ENCODE data around the gene OR52N1. TPM values are rescaled to one million over a fixed set of nuclear protein-coding genes. Genes with fewer than 3 reads are reported as not detected.

Gene OR52N1
- total and polyA plus RNA-seq, 2 donors (not counting 3 experiments of a cell fraction or from before 2014, with no cell fraction given), result not detected

GRCh38 chr11:5746614-5747013 is 44.5 kb downstream of the OR52N1 start:
- no peak for FAIRE-seq
- H3K27me3 ChIP-seq (ENCODE audit: control insufficient read depth in 2 of 2, insufficient read depth in 2 of 2, low read length in 2 of 2), result no peaks in the 10 kb centered on the region
- dilution Hi-C loops (cut with MboI; ENCODE audit: extremely low pct_ligation_motif_present, low sequenced_read_pairs) (no loop called here), intact Hi-C loops (cut with micrococcal nuclease) (no loop called here)
- H3K27ac ChIP-seq (ENCODE audit: insufficient read depth, low read depth, low read length), result no peak overlapping the region
- DNase-seq (ENCODE audit: low read depth, low spot score), result no peak
- H3K9me3 ChIP-seq (replicated peaks; ENCODE audit: control insufficient read depth, insufficient read depth, low read length), result no peaks in the 10 kb centered on the region
- no peaks in the 10 kb centered on the region for H3K79me2 ChIP-seq (ENCODE audit: control insufficient read depth, insufficient read depth, low read length)
- H3K4me3 ChIP-seq (replicated peaks in 1 of 3; ENCODE audit: insufficient read depth in 1 of 3, low read depth in 1 of 3, low read length in 3 of 3), result no peak overlapping the region
- no peak overlapping the region for H3K9ac ChIP-seq (replicated peaks; ENCODE audit: extremely low read depth, insufficient read depth, low read length)
- no peaks in the 10 kb centered on the region for H3K4me1 ChIP-seq (ENCODE audit: control insufficient read depth, extremely low read depth, insufficient read depth, low read length)
- TF ChIP-seq GATA2 (IDR thresholded peaks at IDR 0.05; ENCODE audit: insufficient read depth, insufficient read length, low read depth, low read length) (no peak), EZH2 (IDR thresholded peaks at IDR 0.05; ENCODE audit: borderline replicate concordance, low read depth, low read length, severe bottlenecking) (no peak), POLR2AphosphoS5 (IDR thresholded peaks at IDR 0.05; ENCODE audit: insufficient read depth, low read depth, low read length) (no peak), JUN (IDR thresholded peaks at IDR 0.05; ENCODE audit: borderline replicate concordance, insufficient read depth, insufficient read length, low read depth) (no peak), MYC (IDR thresholded peaks at IDR 0.05; ENCODE audit: low read depth, low read length) (no peak), CTCF (IDR thresholded peaks at IDR 0.05; ENCODE audit: extremely low read depth in 1 of 2, insufficient read depth in 1 of 2, low read depth in 1 of 2, low read length in 2 of 2) (no peak), POLR2A (IDR thresholded peaks at IDR 0.05; ENCODE audit: low read depth, low read length) (no peak), MAX (IDR thresholded peaks at IDR 0.05; ENCODE audit: insufficient read depth, insufficient read length) (no peak), FOS (IDR thresholded peaks at IDR 0.05; ENCODE audit: borderline replicate concordance, insufficient read depth, low read length) (no peak)
- H2AFZ ChIP-seq (ENCODE audit: low read depth, low read length), result no peak overlapping the region
- H4K20me1 ChIP-seq (replicated peaks; ENCODE audit: control insufficient read depth, extremely low read depth, insufficient read depth, low read length), result no peaks in the 10 kb centered on the region
- POLR2A ChIA-PET, result no interaction called here
- CTCF ChIA-PET, result no interaction called here
- no peak overlapping the region for H3K4me2 ChIP-seq (ENCODE audit: insufficient read depth, low read length)
- no peaks in the 10 kb centered on the region for H3K9me1 ChIP-seq (replicated peaks; ENCODE audit: control insufficient read depth, extremely low read depth, insufficient read depth, low read length)
- BruUV-seq (replicated peaks), result no TSS peak
- no peaks in the 10 kb centered on the region for H3K36me3 ChIP-seq (ENCODE audit: control insufficient read depth in 2 of 2, extremely low read depth in 1 of 2, insufficient read depth in 2 of 2, low read length in 2 of 2)
